ENCODE data around the gene PLPP3. TPM values are rescaled to one million over a fixed set of nuclear protein-coding genes. Genes with fewer than 3 reads are reported as not detected.

The PLPP3 gene
- total and polyA plus RNA-seq, 9 of the 15 experiments (the other 6 are each of a cell fraction or from before 2014, with no cell fraction given) = 0.07 to 0.54 (median 0.20) TPM

DNA sequence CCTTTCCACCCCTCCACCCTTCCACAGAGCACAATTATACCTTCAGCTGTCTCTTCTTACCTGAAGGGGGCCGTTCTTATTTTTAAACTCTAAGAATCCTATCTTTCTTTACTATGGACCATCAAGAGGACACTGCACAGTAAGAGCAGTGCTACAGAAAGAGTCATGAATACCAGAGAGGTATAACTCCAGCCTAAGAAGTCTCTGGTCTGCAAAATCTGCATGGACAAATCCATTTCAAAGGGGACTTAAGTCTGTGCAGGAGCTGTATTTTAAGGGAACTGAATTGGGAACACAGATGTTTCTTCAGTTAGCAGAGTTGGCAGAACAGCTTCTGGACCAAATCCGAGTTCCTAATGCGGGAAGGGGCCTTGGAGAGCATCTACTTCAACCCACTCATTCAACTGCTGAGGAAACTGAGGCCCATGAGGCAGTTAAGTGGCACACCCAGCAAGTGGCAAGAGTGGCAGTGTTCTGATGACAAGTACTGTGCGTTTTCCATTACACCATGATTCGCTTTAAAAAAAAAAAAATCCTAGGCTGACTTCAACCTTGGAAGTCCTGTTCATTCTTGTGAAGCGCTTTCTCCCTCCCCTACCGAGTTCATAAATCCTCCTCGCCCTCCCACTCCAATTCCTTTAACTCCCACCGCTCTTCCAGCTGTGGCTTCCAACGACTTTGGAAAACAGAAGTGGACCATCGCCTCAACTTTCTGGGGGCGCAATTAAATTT lies 1.8 kb downstream of the PLPP3 start:
- no peak for FAIRE-seq
- peaks cover 4 to 26% of the 10 kb centered on the region in 2 experiments; a peak in 3 of 5 replicates for H3K27me3 ChIP-seq (ENCODE audit: control insufficient read depth in 2 of 2, insufficient read depth in 2 of 2, low read length in 2 of 2)
- no peak overlapping the region for H2AFZ ChIP-seq (ENCODE audit: low read depth, low read length)
- peaks cover 0 to 13% of the 10 kb centered on the region in 2 experiments; a peak in 1 of 5 replicates for H3K4me1 ChIP-seq (replicated peaks in 1 of 2; ENCODE audit: control insufficient read depth in 2 of 2, insufficient read depth in 2 of 2, low read length in 2 of 2)
- no peak overlapping the region for H3K27ac ChIP-seq (ENCODE audit: extremely low read depth, low read depth, low read length)
- CTCF ChIA-PET (ENCODE audit: low intra/inter-chr PET ratio) = no interaction called here
- ATAC-seq = no peak
- POLR2A ChIA-PET = interaction anchor here (0.6 kb wide), 2 partner anchors 730 to 967 kb away, joined by 3 to 4 read pairs; no protein-coding TSS in a partner anchor
- H3K4me3 ChIP-seq = no peak overlapping the region
- no peak for DNase-seq (ENCODE audit: extremely low read depth in 1 of 4, low spot score in 3 of 4)
- no peak for TF ChIP-seq ZNF668 (CRISPR knock-in tag; IDR thresholded peaks at IDR 0.05)
- no peak for TF ChIP-seq ZBTB8A (IDR thresholded peaks at IDR 0.05; ENCODE audit: partially characterized antibody)
- no peak for TF ChIP-seq HDAC6 (IDR thresholded peaks at IDR 0.05; ENCODE audit: low read depth, low read length)
- no peak for TF ChIP-seq ZZZ3 (IDR thresholded peaks at IDR 0.05)
- no peak for TF ChIP-seq MEF2A (IDR thresholded peaks at IDR 0.05; ENCODE audit: control insufficient read depth, low read depth, low read length)
- TF ChIP-seq NONO (IDR thresholded peaks at IDR 0.05; ENCODE audit: low read depth in 2 of 2, low read length in 1 of 2) = no peak
- no peak for TF ChIP-seq COPS2 (conservative IDR thresholded peaks at IDR 0.05)
- TF ChIP-seq, protein P1, sequence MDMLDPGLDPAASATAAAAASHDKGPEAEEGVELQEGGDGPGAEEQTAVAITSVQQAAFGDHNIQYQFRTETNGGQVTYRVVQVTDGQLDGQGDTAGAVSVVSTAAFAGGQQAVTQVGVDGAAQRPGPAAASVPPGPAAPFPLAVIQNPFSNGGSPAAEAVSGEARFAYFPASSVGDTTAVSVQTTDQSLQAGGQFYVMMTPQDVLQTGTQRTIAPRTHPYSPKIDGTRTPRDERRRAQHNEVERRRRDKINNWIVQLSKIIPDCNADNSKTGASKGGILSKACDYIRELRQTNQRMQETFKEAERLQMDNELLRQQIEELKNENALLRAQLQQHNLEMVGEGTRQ (CRISPR knock-in tag; IDR thresholded peaks at IDR 0.05) = no peak
- TF ChIP-seq, protein P2, sequence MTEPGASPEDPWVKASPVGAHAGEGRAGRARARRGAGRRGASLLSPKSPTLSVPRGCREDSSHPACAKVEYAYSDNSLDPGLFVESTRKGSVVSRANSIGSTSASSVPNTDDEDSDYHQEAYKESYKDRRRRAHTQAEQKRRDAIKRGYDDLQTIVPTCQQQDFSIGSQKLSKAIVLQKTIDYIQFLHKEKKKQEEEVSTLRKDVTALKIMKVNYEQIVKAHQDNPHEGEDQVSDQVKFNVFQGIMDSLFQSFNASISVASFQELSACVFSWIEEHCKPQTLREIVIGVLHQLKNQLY (CRISPR knock-in tag; conservative IDR thresholded peaks at IDR 0.05) = no peak
- no peak for TF ChIP-seq U2AF1 (optimal IDR thresholded peaks at IDR 0.05; ENCODE audit: low read depth, low read length)
- no peak for TF ChIP-seq HNRNPL (IDR thresholded peaks at IDR 0.05; ENCODE audit: low read depth, low read length)
- no peak for TF ChIP-seq CAMTA2 (CRISPR knock-in tag; conservative IDR thresholded peaks at IDR 0.05)
- no peak for TF ChIP-seq RBM22 (IDR thresholded peaks at IDR 0.05; ENCODE audit: low read depth, low read length, poor library complexity, severe bottlenecking)
- no peak for TF ChIP-seq NFRKB (IDR thresholded peaks at IDR 0.05; ENCODE audit: low read depth)
- TF ChIP-seq SOX6 (IDR thresholded peaks at IDR 0.05) = no peak
- TF ChIP-seq SMARCC2 (IDR thresholded peaks at IDR 0.05; ENCODE audit: low read depth) = no peak
- no peak overlapping the region for H3K9ac ChIP-seq (ENCODE audit: insufficient read depth in 1 of 2, low read depth in 2 of 2, low read length in 2 of 2)
- in situ Hi-C loops (cut with MboI) (loop anchor here (25.0 kb wide), 2 partner anchors 1190 to 1440 kb away; no protein-coding TSS in a partner anchor), intact Hi-C loops (cut with micrococcal nuclease) (loop anchor here (5.0 kb wide), 1 partner anchor 105 kb away; no protein-coding TSS in a partner anchor)
- no peak overlapping the region for H3K4me2 ChIP-seq (ENCODE audit: insufficient read depth, low read length)
- BruUV-seq (replicated peaks) = no TSS peak
- no peaks in the 10 kb centered on the region for H3K79me2 ChIP-seq (ENCODE audit: control insufficient read depth, insufficient read depth, low read length)
- no peaks in the 10 kb centered on the region for H3K9me3 ChIP-seq (replicated peaks; ENCODE audit: control insufficient read depth, insufficient read depth, low read depth, low read length)
- WGBS (ENCODE audit: insufficient coverage, low coverage, missing lambda C conversion rate) = 2% methylated on average over 9 of the region's 12 CpGs
- no peaks in the 10 kb centered on the region for H3K36me3 ChIP-seq (ENCODE audit: control insufficient read depth, insufficient read depth, low read length)
- no peaks in the 10 kb centered on the region for H4K20me1 ChIP-seq (replicated peaks; ENCODE audit: control insufficient read depth, insufficient read depth, low read length)
- no peaks in the 10 kb centered on the region for H3K9me1 ChIP-seq (ENCODE audit: control insufficient read depth, insufficient read depth, low read length)
